Activated CD8-positive, alpha-beta memory T cell treated with anti-CD3 and anti-CD28 coated beads for 48 hours (primary cell): ENCODE data around the gene EEIG1.

Experiments
- DNase-seq, 3 experiments: peaks; one replicate each; pipeline ENCODE4 v3.0.0-alpha.2; 2020; ENCODE audit warnings: low read depth in 2 of 3, low spot score in 2 of 3

Gene EEIG1

DNA sequence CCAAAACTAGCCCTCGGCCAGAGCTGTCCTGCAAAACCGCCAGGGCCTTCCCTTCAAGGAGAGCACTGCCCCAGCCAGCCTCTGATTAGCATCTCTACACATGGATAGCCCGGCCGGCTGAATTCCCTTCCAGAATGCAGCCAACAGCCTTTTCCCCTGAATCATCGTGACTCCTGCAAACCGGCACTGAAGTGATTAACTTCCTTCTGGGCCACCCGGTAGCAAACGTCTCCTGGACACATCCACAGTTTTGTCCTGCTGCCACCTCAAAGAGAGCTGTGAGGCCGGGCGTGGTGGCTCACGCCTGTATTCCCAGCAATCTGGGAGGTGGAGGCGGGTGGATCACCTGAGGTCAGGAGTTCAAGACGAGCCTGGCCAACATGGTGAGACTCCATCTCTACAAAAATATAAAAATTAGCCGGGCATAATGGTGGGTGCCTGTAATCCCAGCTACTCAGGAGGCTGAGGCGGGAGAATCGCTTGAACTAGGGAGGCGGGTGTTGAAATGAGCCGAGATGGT is 21.1 kb upstream of the EEIG1 start:
- DNase-seq = no peak

GRCh38 chr9:128001151-128001778 is 20.5 kb upstream of the EEIG1 start:
- DNase-seq = no peak

GRCh38 chr9:127999461-127999860 is 18.7 kb upstream of the EEIG1 start:
- DNase-seq = no peak

DNA sequence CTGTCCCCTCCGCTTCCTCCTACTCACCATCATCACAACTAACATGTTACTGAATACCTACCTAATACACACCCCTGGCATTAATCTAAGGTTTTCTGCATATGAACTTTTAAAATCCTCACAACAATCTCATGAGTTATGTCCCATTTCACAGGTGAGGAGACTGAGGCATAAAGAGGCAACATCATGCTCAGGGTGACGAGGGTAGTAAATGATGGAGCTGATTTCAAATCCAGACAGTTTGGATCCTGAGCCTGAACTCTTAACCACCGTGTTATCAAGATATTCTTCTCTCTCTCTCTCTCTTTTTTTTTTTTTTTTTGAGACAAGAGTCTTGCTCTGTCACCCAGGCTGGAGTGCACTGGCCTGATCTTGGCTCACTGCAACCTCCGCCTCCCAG is 12.9 kb upstream of the EEIG1 start:
- no peak for DNase-seq

- no peak for DNase-seq
These were observed 11.0 kb upstream of the EEIG1 start for GRCh38 chr9:127991757-127992274.

DNA sequence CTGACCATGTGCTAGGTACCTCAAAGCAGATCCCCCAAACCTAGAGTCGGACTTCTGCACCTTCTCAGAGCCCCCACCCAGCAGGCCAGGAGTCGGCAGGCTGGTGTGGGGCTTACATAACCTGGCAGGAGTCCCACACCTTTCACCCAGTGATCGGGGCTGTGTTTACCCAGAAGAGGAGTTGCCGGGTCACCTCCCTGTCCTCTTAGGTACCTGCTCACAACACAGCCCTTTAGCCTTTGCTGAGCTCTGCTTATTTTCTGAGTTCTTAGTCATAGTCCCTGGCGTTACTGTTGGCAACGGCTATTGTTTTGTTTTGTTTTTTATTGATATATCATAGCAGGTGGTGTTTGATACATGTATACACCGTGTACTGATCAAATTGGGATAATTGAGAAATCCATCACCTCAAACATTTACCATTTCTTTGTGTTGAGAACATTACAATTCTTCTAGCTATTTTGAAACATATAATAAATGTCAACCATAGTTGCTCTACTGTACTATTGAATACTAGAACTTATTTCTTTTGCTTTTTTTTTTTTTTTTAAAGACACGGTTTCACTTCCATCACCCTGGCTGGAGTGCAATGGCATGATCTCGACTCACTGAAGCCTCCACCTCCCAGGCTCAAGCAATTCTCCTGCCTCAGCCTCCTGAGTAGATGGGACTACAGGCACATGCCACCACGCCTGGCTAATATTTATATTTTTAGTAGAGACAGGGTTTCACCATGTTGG is 10.4 kb upstream of the EEIG1 start:
- DNase-seq = no peak

DNA sequence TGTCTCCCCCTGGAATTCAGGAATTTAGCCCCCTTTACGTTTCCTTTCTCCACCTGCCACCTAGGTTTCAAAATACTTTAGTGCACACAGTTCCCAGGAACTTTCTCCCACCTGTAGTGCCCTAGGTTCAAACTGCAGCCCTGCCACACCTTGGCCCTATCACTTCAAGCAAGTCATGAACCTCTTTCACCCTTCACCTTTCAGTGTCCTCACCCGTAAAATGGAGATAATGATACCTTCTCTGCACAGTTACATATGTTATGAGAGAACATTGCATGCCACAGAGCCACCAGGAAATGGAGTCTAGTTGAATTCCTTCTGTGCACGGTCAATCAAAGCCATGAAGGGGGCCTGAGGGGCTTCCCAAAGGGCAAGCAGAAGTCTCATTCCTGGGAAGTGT is 9.8 kb upstream of the EEIG1 start:
- DNase-seq = no peak

GRCh38 chr9:127989094-127989493 is 8.3 kb upstream of the EEIG1 start:
- no peak for DNase-seq

- no peak for DNase-seq
These were observed 6.4 kb upstream of the EEIG1 start for GRCh38 chr9:127987103-127987614.

DNA sequence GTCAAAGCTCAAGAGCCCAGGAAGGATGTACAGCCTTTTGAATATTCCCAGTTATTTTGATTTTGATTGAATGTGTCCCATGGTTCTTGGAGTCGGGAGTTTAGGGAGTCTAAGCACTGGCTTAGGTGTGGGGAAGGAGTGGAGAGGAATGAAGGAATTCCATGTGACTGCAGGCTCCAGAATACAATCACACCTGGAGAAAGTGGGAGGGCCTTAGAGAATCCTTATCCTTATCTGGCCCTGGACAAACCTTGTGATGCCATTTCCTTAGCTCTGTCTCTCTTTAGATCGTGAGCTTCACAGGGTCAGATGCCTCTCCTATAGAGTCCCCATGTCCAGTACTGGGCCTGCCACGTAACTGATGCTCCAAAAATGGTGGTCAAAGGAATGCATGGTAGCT is 4.2 kb upstream of the EEIG1 start:
- no peak for DNase-seq

DNA sequence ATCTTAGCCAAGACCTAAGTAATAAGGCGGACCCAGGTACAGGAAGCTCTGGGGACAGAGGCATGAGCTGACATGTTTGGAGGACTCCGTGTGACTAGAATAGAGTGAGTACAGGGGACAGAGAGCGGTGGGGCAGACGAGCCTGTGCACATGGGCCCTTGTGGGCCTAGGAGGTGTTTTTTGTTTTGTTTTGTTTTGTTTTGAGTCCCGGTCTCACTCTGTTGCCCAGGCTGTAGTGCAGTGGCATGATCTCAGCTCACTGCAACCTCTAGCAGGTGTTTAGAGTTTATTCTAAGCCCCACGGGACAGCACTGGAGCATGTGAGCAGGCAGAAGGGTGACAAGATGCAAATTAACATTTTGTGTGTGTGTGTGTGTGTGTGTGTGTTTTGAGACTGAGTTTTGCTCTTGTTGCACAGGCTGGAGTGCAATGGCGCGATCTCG is 3.1 kb upstream of the EEIG1 start:
- no peak for DNase-seq

DNA sequence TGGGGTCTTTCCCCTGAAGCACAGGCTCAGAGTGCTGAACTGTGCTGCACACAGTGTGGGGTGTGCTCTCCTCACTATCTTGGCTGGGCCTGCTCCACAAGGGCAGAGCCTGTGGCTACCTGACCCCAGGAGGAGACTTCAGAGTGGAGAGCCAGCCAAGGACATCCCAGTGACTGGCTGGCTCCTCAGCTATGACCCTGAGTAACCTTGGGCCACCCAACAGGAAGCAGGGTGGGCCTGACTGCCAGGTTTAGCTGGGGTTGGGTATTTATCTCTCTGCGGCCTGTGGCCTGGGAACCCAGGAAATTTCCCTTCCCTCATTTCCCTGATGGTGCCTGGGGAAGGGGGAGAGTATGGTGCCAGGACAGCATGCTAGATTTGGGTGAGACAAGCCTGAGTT is 2.1 kb upstream of the EEIG1 start:
- no peak for DNase-seq

DNA sequence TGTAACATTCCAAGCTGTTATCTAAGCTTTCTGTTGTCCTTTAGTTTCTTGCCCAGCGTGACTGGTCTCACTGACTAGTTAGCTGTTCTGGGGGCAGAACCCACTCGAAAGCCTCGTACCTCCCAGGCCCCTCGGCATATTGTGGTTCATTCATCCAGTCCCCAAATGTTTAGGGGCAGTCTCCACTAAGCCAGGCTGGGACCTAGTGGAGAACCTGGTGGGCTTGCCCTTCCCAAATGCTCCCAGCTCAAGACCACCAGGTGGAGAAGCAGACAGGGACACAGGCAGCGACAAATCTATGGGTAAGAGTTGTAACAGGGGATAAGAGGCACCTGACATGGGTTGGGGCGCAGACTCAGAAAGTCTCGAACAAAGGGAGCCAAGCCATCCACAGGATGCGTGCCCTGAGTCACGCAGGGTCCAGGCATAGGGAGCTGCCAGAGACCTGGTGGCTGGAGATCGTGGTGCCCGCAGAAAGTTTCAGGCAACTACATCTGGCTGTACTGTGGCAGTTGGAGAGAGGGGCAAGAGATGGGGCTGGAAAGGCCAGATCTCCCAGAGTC is 851 bp upstream of the EEIG1 start:
- no peak for DNase-seq

- no peak for DNase-seq
These were observed 606 bp downstream of the EEIG1 start for GRCh38 chr9:127980060-127980705.

- DNase-seq = no peak
These were observed 1.3 kb downstream of the EEIG1 start for GRCh38 chr9:127979333-127980059.

- DNase-seq = no peak
These were observed 1.8 kb downstream of the EEIG1 start for GRCh38 chr9:127979015-127979332.

GRCh38 chr9:127977884-127978647 is 2.7 kb downstream of the EEIG1 start:
- DNase-seq = no peak

DNA sequence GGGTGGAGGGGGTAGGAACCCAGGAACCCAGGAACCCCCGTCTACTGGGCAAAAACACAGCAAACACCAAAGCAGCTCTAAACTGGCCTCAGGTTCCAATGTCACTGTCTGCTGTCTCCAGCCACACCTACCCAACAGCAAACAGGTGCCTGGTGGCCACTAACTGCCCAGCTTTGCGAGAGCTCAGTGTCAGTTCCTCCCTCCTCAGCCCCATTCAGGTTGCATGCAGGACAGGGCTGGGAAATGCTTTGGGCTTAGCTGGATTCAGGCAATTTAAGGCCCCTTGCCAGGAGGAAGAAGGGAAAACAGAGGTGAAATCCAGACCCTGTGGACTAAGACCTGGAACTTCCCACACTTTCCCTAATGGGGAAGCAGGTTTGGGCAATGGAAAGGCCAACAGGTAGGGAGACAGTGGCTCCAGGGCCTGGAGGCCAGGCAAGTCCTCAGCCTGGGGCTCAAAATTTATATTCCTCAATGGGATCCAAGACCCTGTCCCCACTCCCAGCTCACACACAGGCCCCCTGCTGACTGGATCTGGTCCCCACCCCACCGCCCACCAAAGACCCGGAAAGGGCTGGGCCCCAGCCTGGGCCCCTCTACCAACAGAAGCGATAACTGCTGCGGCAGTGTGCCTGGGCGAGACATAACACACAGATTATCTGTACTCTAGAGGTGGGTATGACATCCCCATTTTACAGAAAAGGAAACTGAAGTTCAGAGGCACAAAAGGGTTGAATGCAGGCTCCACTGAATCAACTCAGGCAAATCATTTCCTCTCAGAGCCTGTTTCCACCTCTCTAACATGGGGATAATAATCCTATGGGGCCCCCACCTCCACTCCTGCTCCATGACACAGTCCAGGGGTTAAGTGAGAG is 3.5 kb downstream of the EEIG1 start:
- DNase-seq = no peak

- no peak for DNase-seq
These were observed 4.3 kb downstream of the EEIG1 start for GRCh38 chr9:127976498-127976897.
